Keratinocyte (primary cell): ENCODE data around the gene WDR1. TPM values are rescaled to one million over a fixed set of nuclear protein-coding genes. Genes with fewer than 3 reads are reported as not detected.
A peak's percentile ranks its signal among the peaks of the same experiment; 100 is the strongest.

ENCODE experiments used
- DNase-seq: peaks from one replicate; pipeline ENCODE4 v3.0.0-alpha.2; 2011; ENCODE audit warnings: low read depth, missing footprints, low spot score
- FAIRE-seq: peaks from 2 replicates; lab custom pipeline; 2011; peaks lifted over from hg19 to GRCh38; lab: Jason Lieb, UNC
- H2AFZ ChIP-seq: 2 replicates; pipeline ENCODE4 v1.6.0; 2012; ENCODE audit warnings: low read length, control low read depth, inconsistent platforms; ENCODE audit not compliant: control insufficient read depth
- H3K27ac ChIP-seq: 2 replicates; pipeline ENCODE4 v1.5.1; 2011; ENCODE audit warnings: low read length; ENCODE audit not compliant: control insufficient read depth, insufficient read depth
- H3K27me3 ChIP-seq: 3 replicates; pipeline ENCODE4 v1.6.0; 2011; ENCODE audit warnings: low read length; ENCODE audit not compliant: control insufficient read depth, insufficient read depth; ENCODE audit errors: extremely low read depth
- H3K36me3 ChIP-seq, 2 experiments: 2 replicates in 1 of 2; 3 replicates in 1 of 2; pipeline ENCODE4 v1.5.1; 2011; ENCODE audit warnings: low read length in 2 of 2, mild to moderate bottlenecking in 1 of 2; ENCODE audit not compliant: control insufficient read depth in 2 of 2, insufficient read depth in 2 of 2; ENCODE audit errors: extremely low read depth in 1 of 2
- H3K4me1 ChIP-seq: 3 replicates; pipeline ENCODE4 v1.5.1; 2011; ENCODE audit warnings: low read length; ENCODE audit not compliant: control insufficient read depth, insufficient read depth; ENCODE audit errors: extremely low read depth
- H3K4me2 ChIP-seq: 3 replicates; pipeline ENCODE4 v1.6.0; 2011; ENCODE audit warnings: low read depth, low read length; ENCODE audit not compliant: control insufficient read depth, insufficient read depth; ENCODE audit errors: extremely low read depth
- H3K4me3 ChIP-seq, 3 experiments: fragments of 200-600 bp in 1 of 3; sonication (generic) in 1 of 3; 2 replicates in 2 of 3; 3 replicates in 1 of 3; pipeline ENCODE4 v1.5.1; 2011 to 2016; ENCODE audit warnings: low read length in 3 of 3, mild to moderate bottlenecking in 3 of 3, control low read depth in 2 of 3, inconsistent platforms in 1 of 3, low read depth in 1 of 3, mixed read lengths in 1 of 3, mixed run types in 1 of 3, moderate library complexity in 1 of 3; ENCODE audit not compliant: control insufficient read depth in 2 of 3, insufficient read depth in 2 of 3; ENCODE audit errors: extremely low read depth in 1 of 3
- H3K79me2 ChIP-seq: 2 replicates; pipeline ENCODE4 v1.6.0; 2012; ENCODE audit warnings: low read length; ENCODE audit not compliant: control insufficient read depth, insufficient read depth
- H3K9ac ChIP-seq: 3 replicates; pipeline ENCODE4 v1.6.0; 2011; ENCODE audit warnings: low read length; ENCODE audit not compliant: control insufficient read depth, insufficient read depth; ENCODE audit errors: extremely low read depth
- H3K9me1 ChIP-seq: 3 replicates; pipeline ENCODE4 v1.6.0; 2011; ENCODE audit warnings: low read length; ENCODE audit not compliant: control insufficient read depth, insufficient read depth; ENCODE audit errors: extremely low read depth
- H3K9me3 ChIP-seq: 2 replicates; pipeline ENCODE4 v1.5.1; 2012; ENCODE audit warnings: low read depth, low read length; ENCODE audit not compliant: control insufficient read depth
- H4K20me1 ChIP-seq: 3 replicates; pipeline ENCODE4 v1.6.0; 2011; ENCODE audit warnings: low read length; ENCODE audit not compliant: control insufficient read depth, insufficient read depth; ENCODE audit errors: extremely low read depth
- CTCF ChIP-seq, 3 experiments: IDR thresholded peaks in 1 of 3; conservative IDR thresholded peaks in 1 of 3; optimal IDR thresholded peaks in 1 of 3; 2 replicates in 2 of 3; 3 replicates in 1 of 3; pipeline versions ENCODE3 to v1.5.1; 2011; ENCODE audit warnings: low read length in 3 of 3, mild to moderate bottlenecking in 3 of 3, moderate library complexity in 2 of 3, control low read depth in 1 of 3, inconsistent platforms in 1 of 3; ENCODE audit not compliant: insufficient read depth in 2 of 3; ENCODE audit errors: extremely low read depth in 1 of 3
- EZH2 ChIP-seq: IDR thresholded peaks from one replicate; pipeline ENCODE4 v1.6.1; 2012; ENCODE audit warnings: inconsistent platforms, mild to moderate bottlenecking, low read length, moderate library complexity
- dilution Hi-C: fragments of 300-500 bp; cut with MboI; formaldehyde crosslinking; loops from one replicate; pipeline ENCODE4 v1.7.0; 2020; ENCODE audit warnings: low sequenced_read_pairs; ENCODE audit not compliant: extremely low pct_ligation_motif_present
- polyA plus RNA-seq, 5 experiments: library from polyadenylated mRNA; depleted of rRNA in 3 of 5; stranded (reverse) in 3 of 5; stranded (forward) in 1 of 5; unstranded in 1 of 5; fragments of >200 nt; gene quantifications; 1 replicate in 1 of 5; 2 replicates in 3 of 5; 3 replicates in 1 of 5; pipeline versions ENCODE4 v1.2.1 to v1.2.3, GENCODE V29; 2011 to 2012; ENCODE audit warnings: missing spikeins in 2 of 5, low read depth in 1 of 5, low replicate concordance in 1 of 5

Gene WDR1
- polyA plus RNA-seq, 1 donor (not counting 4 experiments of a cell fraction or from before 2014, with no cell fraction given), result 423 TPM

- peak; percentile 98 for FAIRE-seq
- H3K36me3 ChIP-seq, result peaks cover 49 to 70% of the 10 kb centered on the region in 2 experiments
- H3K4me3 ChIP-seq, result peak overlapping the region in 2 of 3 experiments; percentile 46 to 61
Observed at GRCh38 chr4:10106421-10107039, 10.1 kb downstream of the WDR1 start.

GRCh38 chr4:10105920-10106319 is 10.7 kb downstream of the WDR1 start:
- no peaks in the 10 kb centered on the region for H3K9me3 ChIP-seq
- peaks cover 27% of the 10 kb centered on the region for H3K9me1 ChIP-seq
- peaks cover 46 to 64% of the 10 kb centered on the region in 2 experiments for H3K36me3 ChIP-seq
- peaks cover 80% of the 10 kb centered on the region for H3K4me1 ChIP-seq
- peaks cover 79% of the 10 kb centered on the region for H4K20me1 ChIP-seq
- H3K27ac ChIP-seq, result peak overlapping the region; percentile 83
- FAIRE-seq (peak; percentile 29), DNase-seq (no peak)
- H3K4me3 ChIP-seq, result peak overlapping the region in 2 of 3 experiments; percentile 46 to 61
- H3K4me2 ChIP-seq, result peak overlapping the region; percentile 87
- TF ChIP-seq EZH2, result no peak
- TF ChIP-seq CTCF (optimal IDR thresholded peaks at IDR 0.05 in 1 of 3, IDR thresholded peaks at IDR 0.05 in 1 of 3, conservative IDR thresholded peaks at IDR 0.05 in 1 of 3; ENCODE audit: extremely low read depth in 1 of 3, insufficient read depth in 2 of 3, low read length in 3 of 3), result no peak
- no peaks in the 10 kb centered on the region for H3K27me3 ChIP-seq
- H3K9ac ChIP-seq, result peak overlapping the region; percentile 69
- no peak overlapping the region for H2AFZ ChIP-seq
- peaks cover 95% of the 10 kb centered on the region for H3K79me2 ChIP-seq
- dilution Hi-C loops, result no loop called here

More at GRCh38 chr4:10106421-10107039, 10.1 kb downstream of the WDR1 start:
- Histone ChIP-seq H3K4me2 (peak overlapping the region; percentile 87), H3K79me2 (peaks cover 95% of the 10 kb centered on the region), H3K9me3 (no peaks in the 10 kb centered on the region), H4K20me1 (peaks cover 80% of the 10 kb centered on the region), H3K9ac (peak overlapping the region; percentile 69), H3K27me3 (no peaks in the 10 kb centered on the region), H3K27ac (peak overlapping the region; percentile 83), H2AFZ (no peak overlapping the region), H3K9me1 (peaks cover 28% of the 10 kb centered on the region), H3K4me1 (peaks cover 80% of the 10 kb centered on the region)
- peak; percentile 81 for DNase-seq
- TF ChIP-seq CTCF (optimal IDR thresholded peaks at IDR 0.05 in 1 of 3, IDR thresholded peaks at IDR 0.05 in 1 of 3, conservative IDR thresholded peaks at IDR 0.05 in 1 of 3; ENCODE audit: extremely low read depth in 1 of 3, insufficient read depth in 2 of 3, low read length in 3 of 3), result no peak
- no peak for TF ChIP-seq EZH2
- dilution Hi-C loops, result no loop called here
